EH (cell line): ENCODE data around the gene HAUS1.
"Not testable (repeated sequence)": the region's sequence is repeated elsewhere in the genome, so short reads cannot be mapped to it uniquely, and the experiment has no call there.

Source experiments
- DNase-seq: peaks from one replicate; pipeline ENCODE4 v3.0.0-alpha.2; 2015; ENCODE audit warnings: low read depth

HAUS1 gene

DNA sequence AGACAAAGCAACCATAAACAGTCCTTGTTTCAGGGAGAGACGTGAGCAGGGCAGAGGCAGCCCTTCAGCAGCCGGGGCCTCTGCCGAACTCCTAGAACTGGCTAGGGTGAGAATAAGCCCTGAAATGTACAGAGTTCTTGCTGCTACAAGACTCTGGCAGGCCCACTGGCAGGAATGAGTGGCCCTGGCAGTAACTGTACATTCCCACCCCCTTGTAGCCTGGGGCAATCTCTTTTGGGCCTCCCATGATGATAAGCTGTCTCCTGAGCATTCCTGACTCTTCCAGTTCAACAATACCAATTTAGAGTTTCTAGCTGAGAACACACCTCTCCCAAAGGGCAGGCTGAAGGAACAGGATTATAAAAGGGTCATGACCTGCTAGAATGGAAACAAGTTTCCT, 54.3 kb downstream of the HAUS1 start:
- peak; percentile 83 for DNase-seq

DNA sequence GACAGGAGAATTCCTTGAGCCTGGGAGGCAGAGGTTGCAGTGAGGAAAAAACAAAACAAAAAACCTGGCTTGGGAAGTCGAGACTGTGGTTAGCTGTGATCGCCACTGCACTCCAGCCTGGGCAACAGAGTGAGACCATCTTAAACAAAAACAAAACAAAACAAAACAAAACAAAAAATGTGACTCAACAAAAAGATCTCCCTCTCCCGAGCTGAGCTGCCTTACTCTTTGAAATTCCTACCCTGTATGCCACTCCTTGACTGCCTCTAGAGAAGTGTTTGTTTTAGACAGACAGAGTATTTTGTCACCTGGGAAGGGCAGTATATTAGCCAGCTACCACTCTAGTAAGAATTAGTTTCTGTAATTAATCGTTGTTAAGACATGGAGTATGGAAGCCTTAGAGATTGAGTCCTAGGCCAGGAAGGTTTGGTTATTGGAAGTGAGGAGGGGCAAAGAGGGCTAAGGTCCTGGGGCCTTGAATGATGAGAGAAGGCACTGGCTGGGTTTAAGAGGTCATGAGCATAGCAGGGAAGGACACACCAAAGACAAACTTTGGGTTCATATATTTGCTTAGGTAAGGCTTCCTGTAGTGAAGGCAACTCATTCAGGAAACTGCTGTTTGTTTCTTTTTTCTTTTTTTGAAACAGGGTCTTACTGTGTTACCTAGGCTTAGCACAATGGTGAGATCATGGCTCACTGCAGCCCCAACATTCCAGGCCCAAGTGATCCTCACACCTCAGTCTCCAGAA, 56.0 kb downstream of the HAUS1 start:
- peak; percentile 28 for DNase-seq

DNA sequence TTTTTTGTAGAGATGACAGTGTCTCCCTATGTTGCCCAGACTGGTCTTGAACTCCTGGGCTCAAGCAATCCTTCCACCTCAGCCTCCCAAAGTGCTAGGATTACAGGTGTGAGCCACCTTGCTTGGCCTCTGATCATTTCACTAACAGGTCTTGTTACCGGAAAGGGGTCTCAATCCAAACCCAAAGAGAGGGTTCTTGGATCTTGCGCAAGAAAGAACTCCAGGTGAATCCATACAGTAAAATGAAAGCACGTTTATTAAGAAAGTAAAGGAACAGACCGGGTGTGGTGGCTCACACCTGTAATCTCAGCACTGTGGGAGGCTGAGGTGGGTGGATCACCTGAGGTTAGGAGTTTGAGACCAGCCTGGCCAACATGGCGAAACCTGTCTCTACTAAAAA, 56.7 kb downstream of the HAUS1 start:
- not testable (repeated sequence) for DNase-seq

DNA sequence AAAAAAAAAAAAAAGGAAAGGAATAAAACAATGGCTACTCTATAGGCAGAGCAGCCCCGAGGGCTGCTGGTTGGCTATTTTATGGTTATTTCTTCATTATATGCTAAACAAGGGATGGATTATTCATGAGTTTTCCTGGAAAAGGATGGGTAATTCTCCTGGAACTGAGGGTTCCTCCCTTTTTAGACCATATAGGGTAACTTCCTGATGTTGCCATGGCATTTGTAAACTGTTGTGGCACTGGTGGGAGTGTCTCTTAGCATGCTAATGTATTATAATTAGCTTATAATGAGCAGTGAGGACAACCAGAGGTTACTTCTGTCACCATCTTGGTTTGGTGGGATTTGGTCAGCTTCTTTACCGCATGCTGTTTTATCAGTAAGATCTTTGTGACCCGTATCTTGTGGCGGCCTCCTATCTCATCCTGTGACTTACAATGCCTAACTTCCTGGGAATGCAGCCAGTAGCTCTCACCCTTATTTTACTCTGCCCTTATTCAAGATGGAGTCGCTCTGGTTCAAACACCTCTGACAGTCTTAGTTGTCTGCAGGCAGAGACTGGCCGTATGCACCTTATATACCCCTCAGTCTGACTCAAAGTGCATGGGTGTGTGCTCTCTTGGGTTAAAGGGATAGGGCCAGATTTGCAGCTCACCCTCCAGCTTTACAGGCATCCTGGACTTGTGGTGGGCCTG, 57.7 kb downstream of the HAUS1 start:
- DNase-seq, result no peak

DNA sequence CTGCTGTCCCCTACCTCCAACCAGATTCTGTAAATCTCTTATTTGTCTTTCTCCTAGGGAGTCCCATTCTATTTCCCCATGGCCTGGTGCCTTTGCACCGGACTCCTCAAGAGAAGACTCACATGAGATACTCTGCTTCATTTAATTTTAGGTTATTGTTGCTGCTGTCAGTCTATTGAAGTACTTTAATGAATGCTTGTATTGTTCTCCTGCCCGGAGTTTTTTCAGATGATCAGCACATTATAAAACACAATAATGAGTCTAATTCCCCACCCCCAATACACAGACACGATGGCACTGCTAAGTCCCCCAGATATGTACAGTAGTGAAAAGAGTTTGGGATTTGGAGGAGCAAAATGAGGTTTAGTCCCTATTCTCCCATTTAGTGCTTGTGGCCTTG, 58.9 kb downstream of the HAUS1 start:
- DNase-seq, result no peak

DNA sequence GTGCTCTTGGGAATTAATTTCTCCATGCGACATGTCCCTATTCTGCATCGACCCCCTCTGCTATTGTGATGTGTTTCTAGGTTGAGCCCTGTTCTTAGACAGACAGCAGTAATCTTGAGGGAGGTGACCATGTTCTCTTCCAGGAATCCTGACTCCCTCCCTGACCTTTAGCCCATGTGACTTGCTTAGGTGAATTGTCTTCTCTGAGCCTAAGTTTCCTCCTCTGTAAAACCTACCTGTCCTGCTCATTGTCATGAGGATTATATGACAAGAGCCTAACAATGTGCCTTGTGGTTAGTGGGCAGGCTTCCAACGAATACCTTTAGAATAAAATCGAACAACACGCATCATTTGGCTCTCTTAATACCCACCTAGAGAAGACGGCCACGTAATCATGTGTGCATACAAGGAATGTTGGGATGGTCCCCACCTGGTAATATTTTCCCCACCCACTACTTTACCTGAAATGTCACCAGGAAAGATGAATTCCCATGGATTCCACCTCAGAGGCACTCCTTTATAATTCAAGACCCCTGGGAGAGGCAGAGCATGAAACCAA, 59.8 kb downstream of the HAUS1 start:
- DNase-seq, result no peak

DNA sequence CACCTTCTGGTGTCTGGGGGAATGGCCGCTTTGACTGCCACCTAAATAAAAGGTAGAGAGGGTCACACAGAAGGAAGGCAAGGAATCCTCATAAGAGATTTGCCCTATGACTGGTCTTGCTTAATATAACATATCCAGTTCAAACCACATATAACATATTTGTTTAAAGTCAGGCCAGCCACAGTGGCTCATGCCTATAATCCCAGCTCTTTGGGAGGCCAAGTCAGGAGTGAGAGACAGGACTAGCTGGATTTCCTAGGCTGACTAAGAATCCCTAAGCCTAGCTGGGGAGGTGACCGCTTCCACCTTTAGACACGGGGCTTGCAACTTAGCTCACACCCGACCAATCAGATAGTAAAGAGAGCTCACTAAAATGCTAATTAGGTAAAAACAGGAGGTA, 60.3 kb downstream of the HAUS1 start:
- DNase-seq, result not testable (repeated sequence)

DNA sequence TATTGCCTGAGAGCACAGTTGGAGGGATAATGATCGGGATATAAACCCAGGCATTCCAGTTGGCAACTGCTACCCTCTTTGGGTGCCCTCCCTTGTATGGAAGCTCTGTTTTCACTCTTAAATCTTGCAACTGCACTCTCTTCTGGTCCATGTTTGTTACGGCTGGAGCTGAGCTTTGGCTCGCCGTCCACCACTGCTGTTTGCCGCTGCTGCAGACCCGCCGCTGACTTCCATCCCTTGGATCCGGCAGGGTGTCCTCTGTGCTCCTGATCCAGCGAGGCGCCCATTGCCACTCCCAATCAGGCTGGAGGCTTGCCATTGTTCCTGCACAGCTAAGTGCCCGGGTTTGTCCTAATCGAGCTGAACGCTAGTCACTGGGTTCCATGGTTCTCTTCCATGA, 60.7 kb downstream of the HAUS1 start:
- DNase-seq, result no peak

DNA sequence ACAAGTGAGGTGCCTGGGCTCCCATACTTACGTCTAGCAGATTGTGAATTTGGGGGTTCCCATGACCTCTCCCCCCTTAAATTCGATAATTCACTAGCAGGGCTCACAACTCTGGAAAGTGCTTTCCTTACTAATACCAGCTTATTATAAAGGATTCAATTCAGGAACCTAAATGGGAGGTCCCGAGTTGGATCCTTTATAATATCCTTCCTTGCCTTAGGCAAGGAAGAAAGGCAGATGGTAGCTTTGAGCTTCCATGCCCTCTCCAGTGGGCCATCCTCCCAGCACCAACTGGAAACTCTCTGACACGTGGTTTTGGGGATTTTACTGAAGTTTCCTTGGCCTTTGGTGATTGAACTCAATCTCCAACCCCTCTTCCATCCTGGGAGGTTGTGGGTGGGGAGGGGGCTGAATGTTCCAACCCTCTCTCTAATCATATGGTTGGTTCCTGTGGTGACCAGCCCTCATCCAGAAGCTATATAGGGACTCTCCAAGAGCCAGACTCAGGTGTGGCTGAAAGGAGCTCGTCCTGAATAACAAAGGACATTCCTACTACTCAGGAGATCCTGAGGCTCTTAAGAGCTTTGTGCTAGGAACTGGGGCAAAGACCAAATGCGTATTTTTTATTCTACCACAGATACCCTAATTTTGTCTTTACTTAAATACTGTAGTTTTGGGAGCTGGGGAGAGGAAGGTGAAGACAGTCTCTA, 62.2 kb downstream of the HAUS1 start:
- no peak for DNase-seq

DNA sequence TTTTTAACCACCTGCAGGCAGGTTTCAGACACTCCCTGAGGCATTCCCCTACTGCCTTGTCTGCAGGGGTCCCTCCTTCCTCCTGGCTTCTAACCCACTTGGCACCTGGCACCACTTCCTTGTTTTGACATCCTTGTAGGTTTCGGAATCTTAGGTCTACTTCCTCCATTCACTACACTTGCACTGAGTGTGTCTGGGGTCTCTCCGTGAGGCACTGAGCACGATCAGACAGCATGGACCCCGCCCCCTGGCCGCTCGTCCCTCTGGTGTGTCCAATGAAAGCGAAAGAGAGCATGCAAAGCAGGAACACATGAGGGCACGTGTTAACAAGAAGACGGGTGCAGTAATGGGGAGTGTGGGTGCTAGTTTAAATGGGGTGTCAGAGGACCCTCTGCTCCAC, 63.8 kb downstream of the HAUS1 start:
- no peak for DNase-seq

DNA sequence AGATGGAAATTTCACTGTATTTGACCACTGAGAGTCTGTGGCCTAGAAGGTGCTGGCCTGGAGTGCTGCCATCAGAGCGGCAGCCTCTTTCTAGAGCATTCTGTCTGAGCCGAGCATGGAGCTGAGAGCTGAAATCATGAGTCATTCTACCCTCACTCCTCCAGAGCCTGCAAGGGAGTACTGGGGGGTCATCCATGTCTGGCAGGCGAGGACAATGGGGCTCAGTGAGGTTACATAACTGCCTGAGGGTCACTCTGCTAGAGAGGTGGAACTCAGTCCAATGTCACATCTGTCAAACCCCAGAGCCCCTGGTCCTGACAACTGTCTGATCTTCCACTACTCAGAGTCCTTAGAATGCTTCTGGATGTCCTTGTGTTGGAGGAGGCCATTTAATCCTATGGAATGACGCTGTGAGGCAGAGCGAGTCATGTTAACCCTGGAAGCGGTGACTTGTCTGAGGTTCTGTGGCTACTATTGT, 65.3 kb downstream of the HAUS1 start:
- DNase-seq, result peak; percentile 88

DNA sequence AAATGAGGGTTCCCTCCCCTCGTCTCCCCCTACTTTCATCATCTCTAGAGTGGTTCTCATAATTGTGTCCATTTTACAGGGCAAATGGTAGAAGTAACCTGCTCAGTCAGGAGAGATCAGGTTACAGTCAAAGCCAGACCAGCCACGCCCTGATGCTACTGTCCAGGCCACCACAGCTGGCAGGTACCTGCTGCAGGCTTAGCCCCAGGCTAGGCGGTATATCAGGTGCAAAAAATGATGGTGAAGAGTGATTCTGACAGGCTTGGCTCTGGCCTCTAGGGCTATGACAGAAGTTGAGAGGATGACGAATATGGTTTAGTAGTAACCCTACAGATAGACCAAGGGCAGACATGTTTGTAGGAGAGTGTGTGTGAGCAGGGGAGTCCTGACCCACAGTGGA, 67.1 kb downstream of the HAUS1 start:
- DNase-seq, result no peak

DNA sequence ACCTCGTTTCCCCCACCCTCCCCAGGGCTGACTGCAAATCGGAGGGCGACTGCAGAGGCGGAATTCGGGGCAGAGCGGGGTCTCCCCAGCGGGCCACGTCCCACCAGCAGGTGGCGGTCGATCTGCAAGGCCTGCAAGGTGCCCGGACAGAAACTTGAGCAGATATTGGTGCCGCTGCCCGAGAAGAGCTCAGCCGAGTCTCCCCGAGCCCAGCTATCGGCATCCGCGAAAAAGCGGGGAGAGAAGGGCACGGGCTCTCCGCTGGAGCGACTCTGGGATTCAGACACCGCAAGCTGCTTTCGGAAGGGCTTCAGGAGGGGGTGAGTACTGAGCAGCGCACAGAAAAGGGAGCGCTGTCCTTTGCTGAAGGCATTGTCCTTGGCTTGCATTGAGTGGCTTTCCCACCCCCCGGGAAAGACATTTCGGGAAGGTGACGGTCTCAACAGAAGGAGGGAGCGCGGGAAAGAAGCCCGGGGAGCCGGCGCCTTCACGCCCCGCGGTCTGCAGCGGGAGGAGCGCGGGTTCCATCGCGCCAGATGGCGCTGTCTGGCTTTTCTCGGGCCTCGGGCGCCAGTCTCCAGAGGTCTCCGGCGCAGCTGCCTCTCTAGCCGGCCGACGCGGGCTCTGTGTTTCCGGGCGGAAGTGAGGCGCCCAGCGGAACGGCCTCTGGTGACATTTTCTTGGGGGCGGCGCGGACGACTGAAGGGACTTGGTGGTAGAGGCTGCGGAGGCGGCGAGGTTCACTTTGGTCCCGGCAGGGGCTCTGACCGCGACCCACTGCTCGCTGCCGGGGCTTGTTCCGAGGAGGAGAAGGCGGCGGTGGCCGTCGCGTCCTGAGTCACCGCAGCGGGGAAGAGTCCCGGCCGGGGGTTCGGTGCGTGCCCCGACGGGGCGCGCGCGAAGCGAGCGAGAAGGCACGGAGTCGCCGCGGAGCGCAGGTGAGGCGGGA, 69.5 kb downstream of the HAUS1 start:
- DNase-seq, result peak; percentile 92

DNA sequence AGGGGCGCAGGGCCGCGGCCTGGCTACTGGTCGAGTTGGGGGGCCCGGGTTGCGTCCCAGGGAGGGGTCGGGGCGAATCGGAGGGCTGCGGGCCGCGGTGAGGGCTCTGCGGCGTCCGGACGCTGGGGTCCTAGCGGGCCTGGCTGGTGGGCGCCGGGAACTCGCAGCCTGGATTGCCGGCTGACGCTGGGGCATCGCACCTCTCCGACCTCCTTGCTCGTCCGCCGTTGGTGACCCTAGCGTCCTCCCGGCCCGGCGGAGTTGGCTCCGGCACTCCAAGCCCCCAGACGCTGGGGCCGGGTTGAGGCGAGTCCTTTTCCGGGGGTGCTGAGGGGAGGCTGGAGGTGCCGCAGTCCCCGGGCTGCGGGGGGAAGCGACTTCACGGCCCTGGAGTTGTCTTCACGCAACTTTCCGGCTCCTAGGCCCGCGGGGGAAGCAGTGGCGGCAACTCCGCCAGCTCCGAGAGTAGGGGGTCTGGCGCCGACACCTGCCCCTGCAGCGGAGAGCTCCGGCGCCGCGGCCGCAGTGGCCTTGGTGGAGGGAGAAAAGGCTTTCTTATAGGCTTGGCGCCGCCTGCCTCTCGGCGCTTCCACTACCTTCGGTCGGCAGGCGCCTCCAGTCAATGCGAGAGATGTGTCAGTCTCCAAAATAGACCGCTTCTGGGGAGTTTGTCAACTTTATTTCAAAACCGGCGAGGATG, 70.3 kb downstream of the HAUS1 start:
- peak; percentile 53 for DNase-seq

DNA sequence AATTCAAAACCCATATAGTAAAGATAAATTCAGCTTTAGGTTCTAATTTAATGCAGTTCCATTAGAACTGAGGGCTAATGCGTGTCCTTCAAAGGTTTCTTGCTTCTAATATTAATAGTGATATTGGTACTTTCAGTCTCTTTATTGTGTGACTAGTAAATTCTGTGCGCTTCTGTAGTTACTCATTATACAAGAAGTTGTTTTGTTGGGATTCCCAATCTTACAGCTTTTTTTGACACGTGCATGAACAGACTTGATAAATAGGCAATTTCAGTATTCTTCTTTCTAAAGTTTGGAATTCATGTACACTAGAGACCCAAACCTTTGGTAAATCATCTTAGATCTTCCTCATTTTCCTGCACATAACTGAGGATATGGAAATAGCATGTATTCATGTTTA, 71.8 kb downstream of the HAUS1 start:
- DNase-seq, result no peak
